ENCODE results near the gene CCDC186.

Gene CCDC186

DNA sequence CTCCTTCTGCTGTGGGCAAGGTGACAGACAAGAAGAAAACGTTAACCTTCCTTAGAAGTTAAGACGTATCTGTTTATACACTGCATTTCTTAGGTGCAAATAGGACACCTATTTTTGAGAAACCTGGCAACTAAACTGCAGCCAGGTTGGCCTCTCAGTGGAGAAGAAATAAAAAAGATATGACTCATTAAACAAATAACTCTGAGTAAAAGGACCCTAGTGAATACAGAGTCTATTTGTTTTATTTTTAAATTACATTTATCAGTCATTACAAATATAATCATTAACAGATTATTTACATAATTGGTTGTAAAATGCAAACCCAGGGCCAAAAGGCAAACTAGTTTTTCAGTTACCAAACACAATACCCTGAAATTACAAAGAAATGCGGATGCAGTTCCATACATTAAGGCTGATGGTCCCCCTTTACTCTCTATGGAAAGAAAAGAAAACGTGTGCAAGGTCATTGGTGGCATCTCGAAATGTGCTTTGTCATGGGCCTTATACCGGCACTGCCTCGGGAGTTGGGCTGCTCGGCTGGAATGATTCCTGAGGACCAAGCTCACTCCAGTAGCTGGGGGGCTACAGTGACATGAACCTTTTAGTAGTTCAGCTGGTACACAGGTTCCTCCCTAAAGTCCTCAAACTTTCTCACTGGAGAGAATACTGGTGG lies 92.0 kb downstream of the CCDC186 start:
- Histone ChIP-seq H3K4me1 (ENCODE audit: insufficient read depth, low read length) (no peaks in the 10 kb centered on the region), H3K9ac (ENCODE audit: low read length) (no peak overlapping the region), H3K9me3 (ENCODE audit: low read length) (no peaks in the 10 kb centered on the region), H3K27me3 (ENCODE audit: control insufficient read depth in 1 of 2, insufficient read depth in 2 of 2, low read length in 2 of 2) (no peaks in the 10 kb centered on the region), H3K36me3 (ENCODE audit: insufficient read depth, low read length) (no peaks in the 10 kb centered on the region), H3K27ac (ENCODE audit: low read depth, low read length) (no peak overlapping the region), H3K4me3 (ENCODE audit: low read depth in 1 of 2, low read length in 2 of 2) (no peak overlapping the region)

DNA sequence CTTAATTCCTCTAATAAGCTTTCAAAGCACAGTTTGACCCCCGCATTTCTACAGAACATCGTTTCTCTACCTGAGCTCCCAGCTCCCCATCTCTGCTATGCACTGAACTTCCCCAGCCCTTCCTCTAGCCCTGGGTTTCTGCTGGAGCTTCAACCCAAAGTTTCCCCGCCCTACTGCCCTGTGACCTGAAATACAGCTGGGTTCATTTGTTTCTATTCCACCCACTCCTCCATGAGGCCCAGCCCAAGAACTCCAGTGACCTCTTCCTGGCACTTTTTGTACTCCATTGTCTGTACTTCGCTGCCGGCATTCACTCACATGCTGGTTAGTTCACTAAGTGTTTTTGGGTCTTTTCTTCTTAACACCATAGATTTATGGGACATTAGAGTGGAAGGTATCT lies 94.6 kb downstream of the CCDC186 start:
- Histone ChIP-seq H3K4me3 (ENCODE audit: low read depth in 1 of 2, low read length in 2 of 2) (no peak overlapping the region), H3K36me3 (ENCODE audit: insufficient read depth, low read length) (no peaks in the 10 kb centered on the region), H3K9me3 (ENCODE audit: low read length) (no peaks in the 10 kb centered on the region), H3K27me3 (ENCODE audit: control insufficient read depth in 1 of 2, insufficient read depth in 2 of 2, low read length in 2 of 2) (no peaks in the 10 kb centered on the region), H3K9ac (ENCODE audit: low read length) (no peak overlapping the region), H3K4me1 (ENCODE audit: insufficient read depth, low read length) (no peaks in the 10 kb centered on the region), H3K27ac (ENCODE audit: low read depth, low read length) (no peak overlapping the region)

DNA sequence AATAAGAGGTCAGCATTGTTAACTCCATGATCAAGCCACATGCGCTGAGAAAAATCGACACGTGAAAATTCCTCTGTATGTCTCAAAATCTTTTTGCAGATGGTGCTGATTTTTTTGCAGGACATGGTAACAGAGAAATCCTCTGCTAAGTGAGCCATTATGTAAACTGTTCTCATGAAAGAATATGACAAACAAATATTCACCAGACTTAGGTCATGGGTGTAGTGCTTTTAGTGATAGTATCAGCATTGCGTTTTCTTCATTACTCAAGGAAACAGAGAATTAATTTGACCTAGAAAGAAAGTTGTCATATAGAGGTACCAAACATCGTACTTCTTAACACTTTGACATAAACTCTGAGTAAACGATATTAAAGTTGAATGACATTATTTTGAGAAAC lies 95.7 kb downstream of the CCDC186 start:
- H3K9me3 ChIP-seq (ENCODE audit: low read length) = no peaks in the 10 kb centered on the region
- H3K4me3 ChIP-seq (ENCODE audit: low read depth in 1 of 2, low read length in 2 of 2) = no peak overlapping the region
- H3K4me1 ChIP-seq (ENCODE audit: insufficient read depth, low read length) = no peaks in the 10 kb centered on the region
- H3K36me3 ChIP-seq (ENCODE audit: insufficient read depth, low read length) = no peaks in the 10 kb centered on the region
- H3K9ac ChIP-seq (ENCODE audit: low read length) = no peak overlapping the region
- no peak overlapping the region for H3K27ac ChIP-seq (ENCODE audit: low read depth, low read length)
- no peaks in the 10 kb centered on the region for H3K27me3 ChIP-seq (ENCODE audit: control insufficient read depth in 1 of 2, insufficient read depth in 2 of 2, low read length in 2 of 2)

- no peaks in the 10 kb centered on the region for H3K4me1 ChIP-seq (ENCODE audit: insufficient read depth, low read length)
- H3K9me3 ChIP-seq (ENCODE audit: low read length) = no peaks in the 10 kb centered on the region
- H3K27me3 ChIP-seq (ENCODE audit: control insufficient read depth in 1 of 2, insufficient read depth in 2 of 2, low read length in 2 of 2) = no peaks in the 10 kb centered on the region
- no peaks in the 10 kb centered on the region for H3K36me3 ChIP-seq (ENCODE audit: insufficient read depth, low read length)
- no peak overlapping the region for H3K9ac ChIP-seq (ENCODE audit: low read length)
- no peak overlapping the region for H3K27ac ChIP-seq (ENCODE audit: low read depth, low read length)
- H3K4me3 ChIP-seq (ENCODE audit: low read depth in 1 of 2, low read length in 2 of 2) = no peak overlapping the region
Observed at GRCh38 chr10:114077815-114078219, 96.2 kb downstream of the CCDC186 start.

DNA sequence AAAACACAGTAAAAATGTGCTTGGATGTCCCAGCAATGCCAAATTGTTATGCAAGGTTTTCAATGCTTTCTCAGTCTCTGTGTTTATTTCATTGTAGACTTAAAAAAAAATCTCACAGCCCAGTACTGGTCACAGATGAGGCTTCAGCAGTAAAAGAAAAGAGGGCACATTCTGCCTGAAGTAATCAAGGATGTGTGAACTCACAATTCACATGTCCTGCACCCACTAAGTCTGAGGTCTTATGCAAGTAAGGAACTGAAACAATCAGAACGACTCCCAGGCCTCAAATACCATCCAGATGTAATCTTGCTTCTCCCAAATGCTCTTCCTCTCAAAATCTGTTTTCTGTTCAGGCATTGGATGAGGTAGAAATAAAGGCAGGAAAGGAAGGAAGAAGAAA lies 96.7 kb downstream of the CCDC186 start:
- Histone ChIP-seq H3K9ac (ENCODE audit: low read length) (no peak overlapping the region), H3K9me3 (ENCODE audit: low read length) (no peaks in the 10 kb centered on the region), H3K27me3 (ENCODE audit: control insufficient read depth in 1 of 2, insufficient read depth in 2 of 2, low read length in 2 of 2) (no peaks in the 10 kb centered on the region), H3K27ac (ENCODE audit: low read depth, low read length) (no peak overlapping the region), H3K4me3 (ENCODE audit: low read depth in 1 of 2, low read length in 2 of 2) (no peak overlapping the region), H3K36me3 (ENCODE audit: insufficient read depth, low read length) (no peaks in the 10 kb centered on the region), H3K4me1 (ENCODE audit: insufficient read depth, low read length) (no peaks in the 10 kb centered on the region)

DNA sequence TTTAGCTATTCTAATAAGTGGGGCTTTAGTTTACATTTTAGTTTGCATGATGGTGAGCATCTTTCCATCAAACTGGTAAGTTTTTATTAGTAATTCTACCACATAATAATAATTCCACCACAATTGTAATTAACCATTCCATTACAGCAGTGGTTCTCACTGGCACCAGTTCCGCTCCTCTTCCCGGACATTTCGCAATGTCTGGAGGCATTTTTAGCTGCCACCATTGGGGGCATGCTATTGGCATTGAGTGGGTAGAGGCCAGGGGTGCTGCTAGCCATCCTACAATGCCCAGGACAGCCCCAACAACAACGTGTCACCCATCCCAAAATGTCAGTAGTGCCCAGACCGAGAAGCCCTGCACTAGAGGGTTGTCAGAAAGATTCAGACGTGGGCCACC lies 98.9 kb downstream of the CCDC186 start:
- H3K4me1 ChIP-seq (ENCODE audit: insufficient read depth, low read length) = no peaks in the 10 kb centered on the region
- no peak overlapping the region for H3K4me3 ChIP-seq (ENCODE audit: low read depth in 1 of 2, low read length in 2 of 2)
- no peaks in the 10 kb centered on the region for H3K27me3 ChIP-seq (ENCODE audit: control insufficient read depth in 1 of 2, insufficient read depth in 2 of 2, low read length in 2 of 2)
- no peak overlapping the region for H3K27ac ChIP-seq (ENCODE audit: low read depth, low read length)
- no peaks in the 10 kb centered on the region for H3K9me3 ChIP-seq (ENCODE audit: low read length)
- H3K36me3 ChIP-seq (ENCODE audit: insufficient read depth, low read length) = no peaks in the 10 kb centered on the region
- no peak overlapping the region for H3K9ac ChIP-seq (ENCODE audit: low read length)

- Histone ChIP-seq H3K4me1 (ENCODE audit: insufficient read depth, low read length) (peaks cover 1% of the 10 kb centered on the region), H3K36me3 (ENCODE audit: insufficient read depth, low read length) (no peaks in the 10 kb centered on the region), H3K9ac (ENCODE audit: low read length) (no peak overlapping the region), H3K9me3 (ENCODE audit: low read length) (no peaks in the 10 kb centered on the region), H3K27ac (ENCODE audit: low read depth, low read length) (no peak overlapping the region), H3K4me3 (ENCODE audit: low read depth in 1 of 2, low read length in 2 of 2) (no peak overlapping the region), H3K27me3 (ENCODE audit: control insufficient read depth in 1 of 2, insufficient read depth in 2 of 2, low read length in 2 of 2) (no peaks in the 10 kb centered on the region)
Observed at GRCh38 chr10:114073395-114074186, 100.4 kb downstream of the CCDC186 start.

DNA sequence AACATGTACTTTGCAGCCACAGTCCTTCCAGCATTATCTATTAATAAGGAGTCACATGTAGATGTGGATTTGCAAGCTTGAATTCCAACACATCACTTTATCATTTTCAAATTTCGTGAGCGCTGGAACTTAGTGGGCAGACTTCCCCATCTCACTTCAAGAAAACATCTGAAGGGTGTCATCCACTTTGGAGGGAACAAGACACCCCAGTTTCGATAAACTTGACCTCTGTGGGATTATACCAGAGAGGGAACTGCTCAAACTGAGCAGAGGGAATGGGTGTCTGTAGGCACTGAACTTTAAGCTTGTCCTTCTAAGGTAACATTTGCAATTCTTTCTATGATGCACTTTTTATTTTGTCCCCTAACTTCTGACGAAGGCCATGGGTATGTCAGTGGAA lies 102.8 kb downstream of the CCDC186 start:
- Histone ChIP-seq H3K9me3 (ENCODE audit: low read length) (no peaks in the 10 kb centered on the region), H3K4me1 (ENCODE audit: insufficient read depth, low read length) (peaks cover 16% of the 10 kb centered on the region), H3K4me3 (ENCODE audit: low read depth in 1 of 2, low read length in 2 of 2) (no peak overlapping the region), H3K27ac (ENCODE audit: low read depth, low read length) (no peak overlapping the region), H3K36me3 (ENCODE audit: insufficient read depth, low read length) (no peaks in the 10 kb centered on the region), H3K9ac (ENCODE audit: low read length) (no peak overlapping the region), H3K27me3 (ENCODE audit: control insufficient read depth in 1 of 2, insufficient read depth in 2 of 2, low read length in 2 of 2) (no peaks in the 10 kb centered on the region)

Measured in muscle layer of colon (tissue), 2 donors.